COLO829 (cell line): ENCODE results near the gene RASGRF2.

Experiments used
- DNase-seq: peaks from one replicate; pipeline ENCODE4 v3.0.0; 2012; ENCODE audit warnings: low spot score

Gene RASGRF2

GRCh38 chr5:81208904-81209303, 248.7 kb downstream of the RASGRF2 start:
- DNase-seq, result no peak

DNA sequence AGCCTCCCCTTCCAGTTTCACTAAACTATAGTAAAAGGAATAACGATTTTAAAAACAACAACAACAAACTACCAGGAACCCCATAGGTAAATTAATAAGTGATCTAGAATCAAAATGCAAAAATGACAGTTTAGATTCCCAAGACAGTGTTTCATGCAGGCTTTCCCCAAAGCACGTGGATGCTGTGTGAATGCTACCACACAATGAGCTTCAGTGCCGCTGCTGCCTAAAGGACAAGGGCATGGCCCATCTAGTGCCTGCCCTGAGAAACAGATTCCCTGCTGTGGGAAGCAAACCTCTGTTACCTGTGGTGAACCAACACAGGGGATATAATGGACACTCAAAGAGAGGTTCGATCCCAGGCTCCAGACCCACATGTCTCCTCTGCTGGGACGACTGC, 249.2 kb downstream of the RASGRF2 start:
- DNase-seq, result no peak

- DNase-seq, result no peak
These were observed 249.8 kb downstream of the RASGRF2 start for GRCh38 chr5:81209869-81210493.

DNA sequence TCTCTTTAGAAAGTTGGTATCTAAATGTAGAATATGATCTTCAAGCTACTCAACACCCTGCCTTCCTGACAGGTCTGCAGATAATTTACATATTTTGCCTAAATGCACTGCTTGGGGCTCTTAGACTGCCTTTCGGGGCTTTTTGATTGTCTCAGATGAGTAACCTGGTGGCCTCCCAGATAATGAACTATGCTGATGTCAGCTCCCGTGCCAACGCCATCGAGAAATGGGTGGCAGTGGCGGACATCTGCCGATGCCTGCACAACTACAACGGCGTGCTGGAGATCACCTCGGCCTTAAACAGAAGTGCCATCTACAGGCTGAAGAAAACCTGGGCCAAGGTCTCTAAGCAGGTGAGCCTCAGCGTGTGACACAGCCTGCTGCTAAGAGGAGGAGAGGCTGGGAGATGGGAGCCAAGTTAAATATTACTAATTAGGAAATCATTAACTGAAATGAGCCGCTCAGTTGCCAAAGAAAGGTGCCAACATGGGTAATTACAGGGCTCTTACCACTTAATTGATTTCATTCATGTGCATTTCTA, 252.1 kb downstream of the RASGRF2 start:
- DNase-seq, result no peak

GRCh38 chr5:81213070-81213469, 252.9 kb downstream of the RASGRF2 start:
- DNase-seq, result no peak

DNA sequence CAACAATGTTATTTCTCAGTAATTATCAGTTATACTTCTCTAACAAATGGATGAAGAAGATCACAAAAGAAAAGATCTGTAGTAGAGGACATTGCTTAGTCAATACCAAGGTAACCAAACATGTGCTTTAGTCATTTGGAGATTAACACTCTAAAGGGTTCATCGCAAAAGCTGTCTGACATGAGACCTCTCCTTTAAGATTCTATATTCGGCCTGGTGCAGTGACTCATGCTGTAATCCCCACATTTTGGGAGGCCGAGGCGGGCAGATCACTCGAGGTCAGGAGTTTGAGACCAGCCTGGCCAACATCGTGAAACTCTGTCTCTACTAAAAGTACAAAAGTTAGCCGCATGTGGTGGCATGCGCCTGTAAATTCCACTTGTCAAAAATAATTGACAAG, 254.7 kb downstream of the RASGRF2 start:
- DNase-seq, result no peak

DNA sequence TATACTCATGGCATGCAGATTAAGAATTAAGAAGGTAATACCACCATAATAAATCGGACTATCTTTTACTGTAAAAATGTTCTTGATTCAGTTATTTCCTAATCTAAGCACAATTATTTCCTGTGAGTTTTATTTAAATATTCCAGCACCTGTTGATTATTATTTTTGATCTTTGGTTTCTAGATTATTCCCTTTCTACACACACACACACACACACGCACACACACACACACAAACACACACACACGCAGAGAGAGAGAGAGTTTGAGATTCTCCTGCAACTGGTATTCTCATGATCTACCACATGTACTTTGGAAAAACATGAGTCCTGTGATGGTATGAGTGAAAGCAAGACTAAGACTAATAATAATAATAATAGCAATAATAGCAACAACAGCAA, 256.0 kb downstream of the RASGRF2 start:
- DNase-seq, result no peak

DNA sequence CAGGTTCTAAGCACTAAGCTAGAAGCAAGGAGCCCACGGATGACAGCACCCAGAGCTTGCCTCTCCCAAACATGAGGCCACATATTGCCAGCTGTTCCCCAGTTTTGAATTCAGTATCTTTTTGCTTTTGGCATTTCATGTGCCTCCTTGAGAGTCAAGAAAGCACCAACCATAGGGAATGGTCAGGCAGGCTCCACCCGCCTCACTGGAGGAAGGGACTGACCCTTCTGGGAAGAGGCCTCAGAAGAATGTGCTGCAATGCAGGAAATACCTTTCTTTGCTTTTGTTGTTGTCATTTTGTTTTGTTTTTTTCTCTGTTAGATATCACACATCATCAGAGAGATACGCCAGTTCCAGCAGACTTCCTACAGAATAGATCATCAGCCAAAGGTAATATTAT, 259.2 kb downstream of the RASGRF2 start:
- no peak for DNase-seq

- DNase-seq, result no peak
These were observed 262.1 kb downstream of the RASGRF2 start for GRCh38 chr5:81222285-81222684.

DNA sequence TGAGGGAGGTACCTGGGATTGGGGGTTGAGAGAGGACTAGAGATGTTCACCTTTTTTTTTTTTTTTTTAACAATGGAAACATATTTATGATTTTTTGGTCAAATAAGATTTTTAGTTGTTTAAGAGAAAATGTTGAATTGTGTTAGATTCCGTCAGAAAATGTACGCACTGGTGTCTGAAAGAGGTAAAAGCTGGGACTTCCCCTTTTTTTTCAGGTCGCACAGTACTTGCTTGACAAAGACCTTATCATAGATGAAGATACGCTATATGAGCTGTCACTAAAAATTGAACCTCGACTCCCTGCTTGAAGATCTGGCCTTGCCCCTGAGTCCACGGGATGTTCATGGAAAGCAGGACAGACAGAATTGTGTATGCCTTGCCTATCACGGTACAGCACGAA, 265.3 kb downstream of the RASGRF2 start:
- no peak for DNase-seq

GRCh38 chr5:81226286-81226685, 266.1 kb downstream of the RASGRF2 start:
- no peak for DNase-seq

- no peak for DNase-seq
These were observed 266.8 kb downstream of the RASGRF2 start for GRCh38 chr5:81226949-81227348.

GRCh38 chr5:81228084-81228483, 267.9 kb downstream of the RASGRF2 start:
- no peak for DNase-seq

GRCh38 chr5:81230416-81230815, 270.3 kb downstream of the RASGRF2 start:
- no peak for DNase-seq

DNA sequence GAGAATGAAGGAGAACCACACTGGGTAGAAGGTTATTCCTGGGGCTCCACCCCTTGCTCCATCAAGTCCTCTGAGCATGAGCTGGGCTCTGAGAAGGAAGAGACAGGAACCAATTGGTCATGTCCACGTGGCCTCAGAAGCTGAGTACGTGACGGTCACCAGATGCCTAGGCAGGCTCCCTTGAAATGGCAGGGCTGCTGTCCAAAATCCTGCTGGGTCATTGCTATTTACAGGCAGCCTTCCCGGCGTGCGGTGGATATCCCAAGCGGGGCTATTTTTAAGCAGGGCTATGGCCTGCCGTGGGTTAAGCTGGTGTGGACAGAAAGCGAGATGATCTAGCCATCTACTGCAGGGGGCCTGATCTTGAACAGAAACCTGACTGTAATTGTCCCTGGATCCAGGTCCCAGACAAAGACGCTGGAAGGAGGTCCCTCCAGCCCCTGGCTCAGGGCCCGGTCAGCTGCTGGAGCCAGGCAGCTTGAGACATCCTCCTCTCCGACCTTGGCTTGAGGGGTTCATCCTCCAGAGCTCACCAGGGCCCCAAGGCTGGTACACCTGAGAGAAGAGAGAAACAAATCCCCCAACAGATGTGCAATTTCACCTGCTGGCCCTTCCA, 272.4 kb downstream of the RASGRF2 start:
- DNase-seq, result no peak

DNA sequence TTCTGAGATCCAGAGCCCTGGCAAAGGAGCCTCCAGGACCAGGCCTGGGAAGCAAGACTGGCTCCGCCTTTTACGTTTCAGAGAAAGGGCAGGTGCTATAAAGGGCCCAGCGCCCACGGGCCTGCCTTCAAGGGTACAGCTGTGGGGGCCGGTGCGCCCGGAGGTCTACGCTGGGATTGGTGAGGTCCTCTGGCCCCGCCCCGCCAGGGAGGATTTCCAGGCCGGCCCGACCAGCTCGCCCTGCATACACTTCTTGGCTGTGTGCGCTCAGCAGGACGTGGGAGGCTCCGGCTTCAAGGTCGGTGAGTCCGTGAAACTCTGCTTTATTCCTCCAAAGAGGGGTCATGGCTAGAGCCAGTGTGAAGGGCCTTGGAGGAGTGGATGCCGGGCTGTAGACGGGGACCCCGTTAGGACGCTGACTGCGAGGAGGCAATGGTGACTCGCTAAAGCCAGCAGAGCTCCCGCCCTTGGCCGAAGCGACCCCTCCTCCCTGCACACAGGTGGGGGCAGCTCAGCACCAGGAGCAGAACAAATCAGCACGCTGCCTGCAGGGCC, 273.0 kb downstream of the RASGRF2 start, which contains the start of gene CKMT2:
CKMT2 (plus strand) TSS at position 243 of the 555 bp plus-strand sequence. CDS start 17,811 bp downstream, outside the sequence.
- no peak for DNase-seq

DNA sequence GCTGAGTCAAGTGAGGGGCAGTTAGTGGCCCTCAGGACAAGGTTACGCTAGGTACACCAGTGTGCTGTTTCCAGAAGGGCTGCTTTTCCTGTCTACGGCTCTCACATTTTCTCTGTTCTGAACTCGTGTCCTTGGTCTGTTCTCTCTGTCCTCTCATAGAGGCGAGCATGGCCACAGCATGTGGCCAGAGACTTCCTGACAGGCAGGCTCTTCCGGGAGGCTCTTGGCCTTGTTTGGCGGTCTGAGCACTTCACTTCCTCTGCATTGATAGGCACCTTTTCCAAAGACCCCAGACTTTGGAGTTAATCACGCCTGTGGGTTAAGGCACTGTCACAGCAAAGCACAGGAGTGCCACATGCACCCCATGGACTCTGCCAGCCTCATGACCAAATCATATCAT, 274.1 kb downstream of the RASGRF2 start:
- DNase-seq, result no peak

- no peak for DNase-seq
These were observed 274.6 kb downstream of the RASGRF2 start for GRCh38 chr5:81234801-81235200.

DNA sequence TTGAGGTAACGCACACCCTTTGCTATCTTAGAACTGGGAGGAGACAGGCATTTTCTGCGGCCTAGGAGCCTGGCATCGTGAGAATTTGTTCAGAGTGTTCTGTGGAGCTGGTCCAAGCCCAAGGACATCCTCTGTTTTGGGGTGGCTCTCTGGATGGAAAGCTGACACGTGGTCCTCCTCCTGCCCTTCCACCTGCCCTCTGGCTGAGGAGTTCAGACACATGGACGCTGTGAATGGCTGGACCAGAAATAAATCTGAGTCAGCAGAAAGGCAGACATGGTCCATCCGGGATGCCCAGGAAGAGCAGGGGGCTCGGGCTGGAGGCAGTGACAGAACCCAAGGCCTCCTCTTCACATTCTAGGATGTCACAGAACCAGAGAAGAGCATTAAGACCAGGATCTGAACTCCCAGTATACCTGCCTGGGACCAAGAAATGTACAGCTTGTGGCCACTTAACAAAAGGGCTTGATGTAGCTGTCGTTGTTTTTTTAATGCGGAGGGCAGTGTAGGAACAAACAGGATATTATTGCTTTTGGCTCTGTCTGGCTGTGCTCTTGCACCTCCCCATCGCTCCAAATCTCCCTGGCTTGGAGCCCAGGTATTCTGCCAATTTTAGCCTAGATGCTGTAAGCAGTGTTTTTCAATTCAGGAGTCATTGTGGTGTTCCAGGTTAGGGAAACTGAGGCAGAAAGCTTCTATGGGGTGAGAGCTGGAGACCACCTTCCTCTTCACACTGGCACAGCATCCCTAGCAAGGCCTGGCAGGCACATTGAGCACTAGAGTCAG, 275.3 kb downstream of the RASGRF2 start:
- no peak for DNase-seq

DNA sequence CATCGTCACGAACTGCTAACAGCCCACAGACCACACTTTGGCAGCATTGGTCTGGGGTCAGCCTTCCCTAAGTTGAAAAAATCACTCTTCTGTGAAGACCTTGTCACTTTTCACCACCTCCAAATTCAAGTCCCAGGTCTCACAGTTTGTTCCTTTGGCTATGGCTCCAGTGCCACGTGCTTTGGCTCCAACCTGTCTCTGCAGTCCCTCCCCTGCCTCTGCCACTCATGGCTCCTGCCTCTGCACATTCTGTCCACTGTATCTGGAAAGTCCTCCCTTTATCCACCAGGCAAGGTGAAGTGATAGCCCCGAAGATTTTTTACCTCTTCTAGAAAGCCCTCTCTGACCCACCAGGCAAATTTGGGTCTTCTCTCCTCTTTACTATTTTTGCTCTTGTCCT, 278.3 kb downstream of the RASGRF2 start:
- no peak for DNase-seq

DNA sequence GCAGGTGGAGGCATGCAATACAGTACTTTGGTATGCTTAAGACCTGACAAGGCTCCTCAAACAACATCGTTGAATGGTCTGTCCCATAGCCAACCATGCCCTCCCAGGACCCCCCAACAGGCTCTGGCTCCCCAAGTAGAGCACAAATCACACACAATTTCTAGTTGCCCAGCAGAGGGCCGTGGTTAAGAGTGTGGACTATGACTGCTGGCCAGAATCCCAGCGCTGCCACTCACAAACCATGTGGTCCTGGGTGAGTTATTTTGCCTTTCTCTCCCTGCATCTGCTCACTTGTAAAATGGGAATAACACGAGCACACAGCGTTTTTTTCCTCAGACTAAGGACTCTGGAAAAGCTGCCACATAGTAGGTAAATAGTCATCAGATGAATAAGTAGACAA, 279.4 kb downstream of the RASGRF2 start:
- DNase-seq, result no peak

DNA sequence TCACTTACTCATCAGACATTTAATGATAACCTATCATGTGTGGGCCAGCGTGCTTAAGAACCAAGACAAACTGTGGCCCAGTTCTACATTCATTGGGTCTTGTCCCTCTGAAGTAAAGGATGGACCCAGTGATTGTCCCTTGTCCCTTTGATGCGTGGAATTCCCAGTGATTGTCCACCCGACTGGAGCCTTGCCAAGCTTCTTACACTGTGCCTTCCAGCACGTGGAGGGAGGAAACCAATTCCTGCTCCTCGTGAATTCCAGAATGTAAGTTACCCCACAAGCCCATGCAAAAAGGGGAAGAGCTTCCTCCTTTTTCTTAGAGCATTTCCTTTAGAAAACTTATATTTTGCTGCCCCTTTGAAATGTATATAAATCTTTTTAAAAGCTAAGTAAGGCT, 280.8 kb downstream of the RASGRF2 start:
- no peak for DNase-seq
